Muscle of leg (tissue), 11 donors: ENCODE results near the gene CLIC4. TPM values are rescaled to one million over a fixed set of nuclear protein-coding genes. Genes with fewer than 3 reads are reported as not detected.
A peak's percentile ranks its signal among the peaks of the same experiment; 100 is the strongest.
"Not testable (repeated sequence)": the region's sequence is repeated elsewhere in the genome, so short reads cannot be mapped to it uniquely, and the experiment has no call there.

Experiments
- DNase-seq: peaks from one replicate; pipeline ENCODE4 v3.0.0; 2013
- H3K27ac ChIP-seq: one replicate; pipeline ENCODE4 v1.5.1; 2013; ENCODE audit warnings: mild to moderate bottlenecking, low read length, control low read depth
- H3K27me3 ChIP-seq: one replicate; pipeline ENCODE4 v1.6.1; 2013; ENCODE audit warnings: low read length; ENCODE audit not compliant: control insufficient read depth, insufficient read depth
- H3K36me3 ChIP-seq: one replicate; pipeline ENCODE4 v1.6.1; 2013; ENCODE audit warnings: low read length; ENCODE audit not compliant: control insufficient read depth, insufficient read depth
- H3K4me1 ChIP-seq: one replicate; pipeline ENCODE4 v1.6.1; 2013; ENCODE audit warnings: low read length; ENCODE audit not compliant: control insufficient read depth, insufficient read depth
- H3K4me3 ChIP-seq: one replicate; pipeline ENCODE4 v1.5.1; 2013; ENCODE audit warnings: low read length, control low read depth
- H3K9me3 ChIP-seq: replicated peaks from 2 replicates; pipeline ENCODE4 v1.6.1; 2013; ENCODE audit warnings: low read depth, low read length; ENCODE audit not compliant: control insufficient read depth
- whole genome bisulfite sequencing: methylation state at CpG from one replicate; pipeline ENCODE4 v1.1.5; 2013; ENCODE audit warnings: missing lambda C conversion rate; ENCODE audit not compliant: insufficient coverage; 5-methylcytosine and 5-hydroxymethylcytosine counted together
- polyA plus RNA-seq, 8 donors: library from polyadenylated mRNA; unstranded; fragments of 120-200 nt; gene quantifications; one replicate each; pipeline versions ENCODE4 v1.2.1 to v1.2.3, GENCODE V29; 2013; ENCODE audit warnings: inconsistent platforms in 1 of 8, low replicate concordance in 1 of 8; ENCODE audit not compliant: insufficient read length in 8 of 8, insufficient read depth in 1 of 8
- total RNA-seq: library from RNA; stranded (reverse); fragments of 120-200 nt; gene quantifications from one replicate; pipeline ENCODE4 v1.2.4, GENCODE V29; 2013

The CLIC4 gene
- total and polyA plus RNA-seq, 9 donors, result 103 to 173 (median 131) TPM

- Histone ChIP-seq H3K9me3 (no peaks in the 10 kb centered on the region), H3K4me1 (peaks cover 16% of the 10 kb centered on the region), H3K27ac (peak overlapping the region; percentile 92), H3K4me3 (peak overlapping the region; percentile 62), H3K36me3 (no peaks in the 10 kb centered on the region), H3K27me3 (no peaks in the 10 kb centered on the region)
- 0% methylated on average over 66 of the region's 70 CpGs for WGBS
- DNase-seq, result peak; percentile 85
Measured at GRCh38 chr1:24745711-24746413, 615 bp downstream of the CLIC4 start.

GRCh38 chr1:24748191-24749121, 3.2 kb downstream of the CLIC4 start:
- Histone ChIP-seq H3K9me3 (no peaks in the 10 kb centered on the region), H3K27me3 (no peaks in the 10 kb centered on the region), H3K4me3 (no peak overlapping the region), H3K36me3 (no peaks in the 10 kb centered on the region), H3K4me1 (peaks cover 18% of the 10 kb centered on the region), H3K27ac (no peak overlapping the region)
- no peak for DNase-seq
- WGBS, result 95% methylated on average over 7 of the region's 14 CpGs

- Histone ChIP-seq H3K9me3 (no peaks in the 10 kb centered on the region), H3K36me3 (no peaks in the 10 kb centered on the region), H3K4me1 (peaks cover 10% of the 10 kb centered on the region), H3K4me3 (no peak overlapping the region), H3K27ac (no peak overlapping the region), H3K27me3 (no peaks in the 10 kb centered on the region)
- DNase-seq, result no peak
- no CpG with 5 or more reads among the region's 1 CpG for WGBS
Measured at GRCh38 chr1:24749252-24749651, 4.0 kb downstream of the CLIC4 start.

GRCh38 chr1:24749886-24750285, 4.6 kb downstream of the CLIC4 start:
- WGBS, result 96% methylated on average over 4 of the region's 8 CpGs
- Histone ChIP-seq H3K4me1 (peaks cover 7% of the 10 kb centered on the region), H3K27ac (no peak overlapping the region), H3K27me3 (no peaks in the 10 kb centered on the region), H3K4me3 (no peak overlapping the region), H3K36me3 (no peaks in the 10 kb centered on the region), H3K9me3 (no peaks in the 10 kb centered on the region)
- DNase-seq, result no peak

- H3K27ac ChIP-seq, result peak overlapping the region; percentile 13
- no peaks in the 10 kb centered on the region for H3K36me3 ChIP-seq
- no peaks in the 10 kb centered on the region for H3K9me3 ChIP-seq
- peaks cover 7% of the 10 kb centered on the region for H3K4me1 ChIP-seq
- peak; percentile 22 for DNase-seq
- no peaks in the 10 kb centered on the region for H3K27me3 ChIP-seq
- no peak overlapping the region for H3K4me3 ChIP-seq
- no CpG with 5 or more reads among the region's 1 CpG for WGBS
Measured at GRCh38 chr1:24751833-24752232, 6.6 kb downstream of the CLIC4 start.

- Histone ChIP-seq H3K27ac (peak overlapping the region; percentile 13), H3K36me3 (no peaks in the 10 kb centered on the region), H3K4me1 (peaks cover 5% of the 10 kb centered on the region), H3K9me3 (no peaks in the 10 kb centered on the region), H3K4me3 (no peak overlapping the region), H3K27me3 (no peaks in the 10 kb centered on the region)
- no peak for DNase-seq
- no CpG with 5 or more reads among the region's 3 CpGs for WGBS
Measured at GRCh38 chr1:24752305-24752704, 7.1 kb downstream of the CLIC4 start.

GRCh38 chr1:24754229-24754628, 9.0 kb downstream of the CLIC4 start:
- peak; percentile 50 for DNase-seq
- Histone ChIP-seq H3K4me3 (no peak overlapping the region), H3K9me3 (no peaks in the 10 kb centered on the region), H3K27me3 (no peaks in the 10 kb centered on the region), H3K36me3 (no peaks in the 10 kb centered on the region), H3K27ac (peak overlapping the region; percentile 75), H3K4me1 (peaks cover 5% of the 10 kb centered on the region)
- WGBS, result 58% methylated on average over 4 of the region's 5 CpGs

GRCh38 chr1:24755323-24755722, 10.1 kb downstream of the CLIC4 start:
- not testable (repeated sequence) for H3K27ac ChIP-seq, H3K4me1 ChIP-seq, H3K9me3 ChIP-seq, H3K27me3 ChIP-seq, DNase-seq, H3K4me3 ChIP-seq, H3K36me3 ChIP-seq
- WGBS, result no CpG with 5 or more reads among the region's 6 CpGs

GRCh38 chr1:24756395-24756794, 11.1 kb downstream of the CLIC4 start:
- no peaks in the 10 kb centered on the region for H3K36me3 ChIP-seq
- H3K9me3 ChIP-seq, result no peaks in the 10 kb centered on the region
- no CpG with 5 or more reads among the region's 2 CpGs for WGBS
- DNase-seq, result no peak
- no peak overlapping the region for H3K4me3 ChIP-seq
- H3K27ac ChIP-seq, result no peak overlapping the region
- peaks cover 5% of the 10 kb centered on the region for H3K4me1 ChIP-seq
- H3K27me3 ChIP-seq, result no peaks in the 10 kb centered on the region

GRCh38 chr1:24759492-24759891, 14.2 kb downstream of the CLIC4 start:
- 95% methylated on average over 4 of the region's 5 CpGs for WGBS
- Histone ChIP-seq H3K4me1 (no peaks in the 10 kb centered on the region), H3K27ac (no peak overlapping the region), H3K9me3 (no peaks in the 10 kb centered on the region), H3K4me3 (no peak overlapping the region), H3K27me3 (no peaks in the 10 kb centered on the region), H3K36me3 (no peaks in the 10 kb centered on the region)
- no peak for DNase-seq
